Parathyroid adenoma (tissue), 2 donors: ENCODE data around the gene ADPRM.

ENCODE experiments used
- H2AFZ ChIP-seq: fragments of 300-600 bp; sonication (generic); one replicate; pipeline ENCODE4 v1.7.0; 2017; ENCODE audit warnings: antibody characterized with exemption, mild to moderate bottlenecking
- H3K27ac ChIP-seq: fragments of 300-600 bp; sonication (generic); one replicate; pipeline ENCODE4 v1.7.0; 2017
- H3K27me3 ChIP-seq: fragments of 300-600 bp; sonication (generic); one replicate; pipeline ENCODE4 v1.7.0; 2017; ENCODE audit warnings: low read length; ENCODE audit not compliant: control insufficient read depth, insufficient read depth
- H3K36me3 ChIP-seq: fragments of 300-600 bp; sonication (generic); one replicate; pipeline ENCODE4 v1.7.0; 2017; ENCODE audit warnings: low read length; ENCODE audit not compliant: control insufficient read depth, insufficient read depth
- H3K4me1 ChIP-seq: fragments of 300-600 bp; sonication (generic); one replicate; pipeline ENCODE4 v1.7.0; 2017; ENCODE audit warnings: control low read depth
- H3K4me2 ChIP-seq: fragments of 300-600 bp; sonication (generic); one replicate; pipeline ENCODE4 v1.7.0; 2017; ENCODE audit warnings: low read length
- H3K4me3 ChIP-seq: fragments of 300-600 bp; sonication (generic); one replicate; pipeline ENCODE4 v1.7.0; 2017; ENCODE audit warnings: low read depth, low read length
- H3K79me2 ChIP-seq: fragments of 300-600 bp; sonication (generic); one replicate; pipeline ENCODE4 v1.7.0; 2017; ENCODE audit warnings: control low read depth
- H3K9ac ChIP-seq: fragments of 300-600 bp; sonication (generic); one replicate; pipeline ENCODE4 v1.7.0; 2017; ENCODE audit warnings: mild to moderate bottlenecking
- H3K9me3 ChIP-seq: fragments of 300-600 bp; sonication (generic); one replicate; pipeline ENCODE4 v1.7.0; 2017; ENCODE audit warnings: low read length; ENCODE audit not compliant: control insufficient read depth
- TF ChIP-seq, protein P1 (sequence below): fragments of 300-600 bp; sonication (generic); IDR thresholded peaks from one replicate; pipeline ENCODE4 v1.7.0; 2017; ENCODE audit warnings: antibody characterized with exemption, mild to moderate bottlenecking
- donor health status: primary hyperparathyroidism.

Gene ADPRM

DNA sequence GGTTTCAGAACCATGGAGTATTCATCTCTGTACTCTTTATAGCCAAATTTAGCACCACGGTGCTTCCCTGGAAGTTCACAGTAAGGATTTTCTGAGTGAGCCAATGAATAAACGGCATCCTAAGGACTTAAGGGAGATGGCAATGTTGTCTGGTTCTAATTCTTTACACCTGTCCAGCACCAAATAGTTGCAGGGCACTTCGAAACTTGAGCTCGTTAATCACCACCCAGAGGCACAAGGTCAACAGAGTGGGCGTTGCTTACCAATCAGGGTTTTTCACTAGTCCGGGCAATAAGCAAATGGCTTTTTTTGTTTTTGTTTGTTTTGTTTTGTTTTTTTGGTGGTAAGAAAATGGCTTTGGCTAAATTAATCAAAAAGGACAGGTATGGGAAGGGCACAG, 60.7 kb downstream of the ADPRM start:
- H2AFZ ChIP-seq = no peak overlapping the region
- no peaks in the 10 kb centered on the region for H3K79me2 ChIP-seq
- no peak overlapping the region for H3K4me3 ChIP-seq
- no peak overlapping the region for H3K27ac ChIP-seq
- no peak overlapping the region for H3K9ac ChIP-seq
- H3K36me3 ChIP-seq = no peaks in the 10 kb centered on the region
- no peaks in the 10 kb centered on the region for H3K4me1 ChIP-seq
- no peak overlapping the region for H3K4me2 ChIP-seq
- no peaks in the 10 kb centered on the region for H3K9me3 ChIP-seq
- TF ChIP-seq, protein P1, sequence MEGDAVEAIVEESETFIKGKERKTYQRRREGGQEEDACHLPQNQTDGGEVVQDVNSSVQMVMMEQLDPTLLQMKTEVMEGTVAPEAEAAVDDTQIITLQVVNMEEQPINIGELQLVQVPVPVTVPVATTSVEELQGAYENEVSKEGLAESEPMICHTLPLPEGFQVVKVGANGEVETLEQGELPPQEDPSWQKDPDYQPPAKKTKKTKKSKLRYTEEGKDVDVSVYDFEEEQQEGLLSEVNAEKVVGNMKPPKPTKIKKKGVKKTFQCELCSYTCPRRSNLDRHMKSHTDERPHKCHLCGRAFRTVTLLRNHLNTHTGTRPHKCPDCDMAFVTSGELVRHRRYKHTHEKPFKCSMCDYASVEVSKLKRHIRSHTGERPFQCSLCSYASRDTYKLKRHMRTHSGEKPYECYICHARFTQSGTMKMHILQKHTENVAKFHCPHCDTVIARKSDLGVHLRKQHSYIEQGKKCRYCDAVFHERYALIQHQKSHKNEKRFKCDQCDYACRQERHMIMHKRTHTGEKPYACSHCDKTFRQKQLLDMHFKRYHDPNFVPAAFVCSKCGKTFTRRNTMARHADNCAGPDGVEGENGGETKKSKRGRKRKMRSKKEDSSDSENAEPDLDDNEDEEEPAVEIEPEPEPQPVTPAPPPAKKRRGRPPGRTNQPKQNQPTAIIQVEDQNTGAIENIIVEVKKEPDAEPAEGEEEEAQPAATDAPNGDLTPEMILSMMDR = no peak
- no peaks in the 10 kb centered on the region for H3K27me3 ChIP-seq
